GM19099 (cell line): Measurements from ENCODE around the gene METTL24.

ENCODE experiments used
- POLR2A ChIP-seq: IDR thresholded peaks from 3 replicates; pipeline ENCODE4 v1.6.1; 2011; ENCODE audit warnings: low read depth; ENCODE audit not compliant: insufficient read length; ENCODE audit errors: extremely low read depth

METTL24 gene

DNA sequence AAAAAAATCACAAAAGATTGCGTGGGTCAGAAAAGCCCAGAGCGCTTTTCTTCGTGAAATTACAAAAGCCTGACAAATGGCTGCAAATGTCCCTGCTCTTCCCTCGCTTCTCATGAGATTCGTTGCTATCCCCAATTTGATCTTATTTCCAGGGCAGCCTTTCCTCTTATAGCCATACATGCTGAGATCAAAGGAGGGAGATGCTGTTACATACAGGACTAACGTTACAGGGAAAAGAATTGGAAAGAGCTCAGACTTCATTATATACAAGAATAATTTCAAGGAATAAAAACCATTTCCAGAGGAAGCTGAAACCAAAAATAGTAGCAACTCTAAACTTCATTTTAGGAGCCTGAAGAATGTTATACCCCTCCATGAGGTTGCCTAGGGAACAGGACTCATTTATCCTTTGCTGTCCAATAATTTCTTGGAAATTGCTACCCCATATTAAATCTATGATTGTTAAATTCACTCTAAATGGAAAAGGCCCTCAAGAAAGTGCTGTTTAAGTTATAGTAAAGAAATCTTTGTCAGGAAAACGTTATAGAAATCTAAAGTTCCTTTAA, 81.0 kb downstream of the METTL24 start:
- TF ChIP-seq POLR2A: no peak

DNA sequence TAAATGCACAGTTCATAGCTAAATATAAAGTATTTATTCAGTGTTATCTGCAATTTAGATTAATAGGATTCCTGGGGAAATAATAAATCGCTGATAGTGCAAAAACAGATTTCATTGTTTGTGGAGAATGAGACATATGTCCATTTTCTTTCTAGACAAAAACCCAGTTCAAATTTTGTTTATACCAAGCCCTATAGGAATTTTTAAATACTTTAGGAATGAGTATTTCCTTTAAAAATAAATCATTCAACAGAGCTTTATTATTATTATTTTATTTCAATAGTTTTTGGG, 86.5 kb downstream of the METTL24 start:
- TF ChIP-seq POLR2A: no peak

DNA sequence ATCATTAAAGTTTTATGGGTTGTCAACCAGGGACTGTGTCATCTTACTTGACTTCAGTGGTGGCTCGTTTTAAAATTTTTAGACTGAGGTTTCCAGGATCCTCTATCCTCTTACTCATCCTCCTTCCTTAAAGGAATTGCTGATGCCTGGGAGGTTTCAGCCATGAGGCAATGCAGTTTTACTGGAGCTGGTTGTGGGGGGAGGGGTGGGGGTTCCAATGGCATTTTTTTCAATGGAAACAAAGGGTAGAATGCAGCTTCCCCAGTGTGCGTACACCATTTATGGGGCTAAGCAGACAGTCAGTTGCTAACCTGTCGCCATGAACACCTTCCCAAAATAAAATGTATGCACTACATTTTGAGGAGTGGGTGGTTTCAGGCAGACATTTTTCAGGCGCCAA, 88.0 kb downstream of the METTL24 start:
- no peak for TF ChIP-seq POLR2A

- TF ChIP-seq POLR2A: no peak
Observed at GRCh38 chr6:110269623-110270022, 88.5 kb downstream of the METTL24 start.

GRCh38 chr6:110266996-110267395, 91.2 kb downstream of the METTL24 start:
- no peak for TF ChIP-seq POLR2A

- TF ChIP-seq POLR2A: no peak
Observed at GRCh38 chr6:110265273-110265672, 92.9 kb downstream of the METTL24 start.

DNA sequence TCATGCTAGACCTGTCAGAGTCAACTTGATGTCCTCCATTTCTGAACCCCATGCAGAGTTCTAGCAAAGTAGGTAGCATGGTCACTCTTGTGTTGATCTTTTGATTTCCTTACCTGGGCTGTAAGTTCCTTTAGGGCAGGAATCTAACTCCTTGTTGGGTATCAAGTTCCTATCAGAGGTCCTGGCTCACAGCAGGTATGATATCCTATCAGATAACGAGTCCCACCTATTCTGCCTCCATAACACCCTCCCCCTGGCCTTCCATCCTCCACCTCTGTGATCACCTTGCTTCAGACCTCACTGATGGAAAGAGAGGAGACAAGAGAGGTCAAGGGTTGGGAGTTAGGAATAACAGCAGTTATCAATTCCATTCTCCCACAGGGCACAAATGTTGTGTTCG, 101.8 kb downstream of the METTL24 start:
- TF ChIP-seq POLR2A: no peak

GRCh38 chr6:110255211-110255750, 102.9 kb downstream of the METTL24 start:
- no peak for TF ChIP-seq POLR2A

- TF ChIP-seq POLR2A: no peak
Observed at GRCh38 chr6:110250838-110251237, 107.3 kb downstream of the METTL24 start.

DNA sequence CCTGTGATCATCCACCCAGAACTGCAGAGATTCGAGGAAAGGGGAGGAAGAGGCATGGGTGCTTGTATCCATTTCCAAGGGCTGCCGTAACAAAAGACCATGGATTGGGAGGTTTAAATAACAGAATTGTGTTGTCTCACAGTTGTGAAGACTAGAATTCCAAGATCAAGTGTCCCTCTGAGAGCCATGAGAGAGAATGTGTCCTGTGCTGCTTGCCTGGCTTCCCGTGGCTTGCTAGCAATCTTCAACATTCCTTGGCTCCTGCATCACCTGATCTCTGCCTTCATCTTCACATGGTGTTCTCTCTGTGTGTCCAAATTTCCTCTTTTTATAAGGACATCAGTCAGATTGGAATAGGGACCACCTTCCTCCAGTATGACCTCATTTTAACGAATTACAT, 108.1 kb downstream of the METTL24 start:
- no peak for TF ChIP-seq POLR2A

DNA sequence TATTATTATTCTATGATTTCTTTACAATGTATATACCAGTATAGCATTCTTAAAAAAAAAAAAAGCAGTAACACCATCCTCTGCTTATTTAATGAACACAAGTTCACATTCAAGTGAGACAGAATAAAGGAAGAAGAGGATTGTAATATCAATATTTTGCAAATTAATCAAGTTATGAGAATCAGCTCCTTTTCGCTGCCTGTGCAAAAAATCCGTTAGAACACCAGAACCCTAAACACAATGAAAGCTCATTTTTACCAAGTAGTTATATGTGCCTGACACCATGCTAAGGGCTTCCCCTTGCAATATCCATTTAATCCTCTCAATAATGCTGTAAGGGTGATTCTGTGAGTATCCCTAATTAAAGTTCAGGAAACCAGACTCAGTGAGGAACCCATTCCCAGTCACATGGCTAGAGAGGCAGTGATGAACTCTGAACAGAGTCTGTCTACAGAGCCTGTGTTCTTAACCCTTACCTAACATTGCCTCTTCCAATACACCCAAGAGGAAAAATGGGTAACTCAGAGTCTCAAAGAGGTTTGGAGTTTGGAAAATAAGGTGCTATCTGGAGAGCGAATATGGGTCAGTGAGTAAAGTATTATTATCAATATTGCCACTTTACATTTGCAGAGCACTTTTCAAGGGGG, 111.1 kb downstream of the METTL24 start:
- no peak for TF ChIP-seq POLR2A

GRCh38 chr6:110246378-110246777, 111.8 kb downstream of the METTL24 start:
- no peak for TF ChIP-seq POLR2A

DNA sequence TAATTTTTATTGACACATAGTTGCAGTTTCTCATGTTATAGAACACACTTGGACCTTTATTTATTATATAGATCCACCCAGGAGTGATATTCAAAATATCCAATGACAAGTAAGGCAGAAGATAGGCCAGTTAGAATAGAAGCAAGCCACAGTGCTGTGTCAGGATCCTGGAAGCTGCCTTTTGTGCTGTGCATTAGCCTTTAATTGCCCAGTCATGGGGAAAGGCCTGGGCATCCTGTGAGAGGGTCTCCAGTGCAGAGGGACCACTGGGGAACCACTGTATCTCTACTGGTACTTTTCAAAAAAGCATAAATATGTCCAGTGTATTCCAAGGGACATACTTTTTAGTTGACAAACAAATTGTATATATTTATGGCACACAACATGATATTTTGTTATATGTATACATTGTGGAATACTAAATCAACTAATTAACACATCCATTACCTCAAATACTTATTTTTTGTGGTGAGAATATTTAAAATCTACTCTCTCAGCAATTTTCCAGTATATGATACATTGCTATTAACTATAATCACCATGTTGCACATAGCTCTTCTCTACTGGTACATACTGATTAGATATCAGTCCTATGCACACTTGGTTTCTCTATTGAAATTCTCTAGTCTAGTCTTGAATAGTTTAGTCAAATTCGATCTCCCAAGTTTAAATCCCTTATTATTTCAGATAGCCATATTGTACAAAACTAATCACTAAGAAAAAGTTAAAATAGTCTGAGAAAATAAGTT, 118.4 kb downstream of the METTL24 start:
- TF ChIP-seq POLR2A: no peak

DNA sequence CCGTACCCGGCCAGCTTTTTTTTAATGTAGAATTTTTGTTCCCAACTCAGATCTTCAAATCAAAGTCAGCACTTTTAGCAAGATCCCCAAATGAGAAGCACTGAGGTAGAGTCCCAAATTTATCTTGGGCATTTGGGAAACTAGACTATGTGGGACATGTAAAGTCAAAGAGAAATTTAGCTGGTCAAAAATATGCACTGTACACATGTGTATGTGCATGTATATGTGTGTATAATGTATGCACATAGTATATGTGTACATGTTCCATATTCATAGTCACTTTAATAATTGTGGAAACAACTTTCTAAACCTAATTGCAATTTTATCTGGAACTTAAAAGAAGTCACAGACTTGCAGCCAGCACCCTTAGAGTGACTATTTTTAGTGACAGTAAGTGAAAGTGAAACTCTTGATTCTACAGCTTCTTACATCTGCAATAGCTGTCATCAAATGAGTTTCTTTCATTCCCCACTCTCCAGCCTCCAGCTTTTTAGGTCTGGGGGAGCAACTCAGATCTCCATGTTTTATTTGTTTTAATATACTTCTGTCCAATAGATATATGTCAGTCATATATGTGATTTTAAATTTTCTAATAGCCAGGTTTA, 124.3 kb downstream of the METTL24 start:
- TF ChIP-seq POLR2A: no peak

DNA sequence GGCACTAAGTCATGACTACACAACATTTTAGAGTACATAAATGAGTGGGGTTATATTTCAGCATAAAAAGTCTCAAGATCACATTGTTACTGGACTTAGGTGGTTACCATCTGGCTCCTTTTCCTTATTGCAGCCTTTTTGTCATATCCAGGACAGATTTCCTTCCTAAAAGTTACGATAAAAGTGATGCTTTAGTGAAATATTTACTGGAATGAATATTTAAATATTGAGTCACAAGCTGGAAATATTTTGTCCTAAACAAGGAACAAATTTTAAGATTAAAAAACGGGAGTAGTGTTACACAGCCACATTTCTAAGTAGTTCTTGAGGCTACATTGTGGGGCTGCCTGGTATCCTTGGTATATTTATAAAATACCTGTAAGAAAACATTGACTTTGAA, 125.7 kb downstream of the METTL24 start:
- no peak for TF ChIP-seq POLR2A

DNA sequence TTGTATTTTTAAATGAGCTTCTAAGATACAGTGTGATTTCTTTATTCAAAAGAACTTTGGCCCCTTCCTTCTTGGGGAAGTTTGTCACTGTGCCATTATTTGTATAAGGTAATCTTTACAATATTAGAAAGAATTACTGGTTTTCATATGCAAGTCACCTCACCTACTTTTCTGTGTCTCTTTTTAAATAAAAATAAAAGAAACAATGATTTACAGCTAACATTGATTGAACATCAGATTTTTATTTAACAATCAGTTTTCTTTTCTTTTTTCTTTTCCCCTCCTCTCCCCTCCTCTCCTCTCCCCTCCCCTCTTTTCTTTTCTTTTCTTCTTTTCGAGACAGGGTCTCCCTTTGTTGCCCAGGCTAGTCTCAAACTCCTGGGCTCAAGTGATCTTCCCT, 131.9 kb downstream of the METTL24 start:
- TF ChIP-seq POLR2A: no peak
